Tibial nerve (tissue), 4 donors: Measurements from ENCODE around the gene TEKTIP1. TPM values are rescaled to one million over a fixed set of nuclear protein-coding genes. Genes with fewer than 3 reads are reported as not detected.
"Not testable (repeated sequence)": the region's sequence is repeated elsewhere in the genome, so short reads cannot be mapped to it uniquely, and the experiment has no call there.

Experiments
- DNase-seq, 2 donors: peaks; one replicate each; pipeline ENCODE4 v3.0.0-alpha.2; 2019; ENCODE audit warnings: low spot score in 2 of 2
- H3K27ac ChIP-seq, 4 donors: fragments of 200-600 bp; sonication (generic) in 3 of 4; one replicate each; pipeline ENCODE4 v1.5.1; 2017 to 2019; ENCODE audit warnings: mild to moderate bottlenecking in 1 of 4
- H3K27me3 ChIP-seq, 2 donors: fragments of 200-600 bp; sonication (generic) in 1 of 2; one replicate each; pipeline versions ENCODE4 v1.5.1 to v1.6.0; 2017 to 2019
- H3K36me3 ChIP-seq, 3 donors: fragments of 200-600 bp; sonication (generic); one replicate each; pipeline ENCODE4 v1.5.1; 2018 to 2019
- H3K4me1 ChIP-seq, 4 donors: fragments of 200-600 bp; sonication (generic) in 3 of 4; one replicate each; pipeline ENCODE4 v1.5.1; 2017 to 2019
- H3K4me3 ChIP-seq, 4 donors: fragments of 200-600 bp; sonication (generic) in 3 of 4; one replicate each; pipeline ENCODE4 v1.5.1; 2017 to 2019; ENCODE audit warnings: mild to moderate bottlenecking in 1 of 4, moderate library complexity in 1 of 4
- H3K9me3 ChIP-seq, 4 donors: fragments of 200-600 bp; sonication (generic) in 3 of 4; one replicate each; pipeline ENCODE4 v1.5.1; 2017 to 2019
- CTCF ChIP-seq, 5 experiments: fragments of 200-600 bp in 3 of 5; fragments of 450-650 bp in 2 of 5; sonication (generic) in 3 of 5; IDR thresholded peaks; one replicate each; pipeline ENCODE4 v1.5.1; 2016 to 2019; ENCODE audit warnings: antibody characterized with exemption in 5 of 5, mild to moderate bottlenecking in 3 of 5, moderate library complexity in 2 of 5
- EP300 ChIP-seq, 2 donors: sonication (generic); formaldehyde crosslinking; IDR thresholded peaks; one replicate each; pipeline ENCODE4 v1.6.1; 2017; ENCODE audit warnings: antibody characterized with exemption in 2 of 2, mild to moderate bottlenecking in 1 of 2
- POLR2A ChIP-seq, 2 donors: fragments of 450-650 bp; IDR thresholded peaks; one replicate each; pipeline ENCODE4 v1.6.1; 2017; ENCODE audit warnings: antibody characterized with exemption in 2 of 2, mild to moderate bottlenecking in 2 of 2, moderate library complexity in 2 of 2
- WGBS, 2 donors: methylation state at CpG; one replicate each; pipeline ENCODE4 v1.1.5; 2018; 5-methylcytosine and 5-hydroxymethylcytosine counted together
- total RNA-seq, 4 donors: library from RNA; depleted of rRNA; stranded (reverse); fragments of >200 nt; gene quantifications; one replicate each; pipeline ENCODE4 v1.1.0, GENCODE V29; 2016

TEKTIP1 gene
- total RNA-seq, 4 donors from 2014 or later: 2.4 TPM; not detected in 3

GRCh38 chr19:3528080-3528479, 10.9 kb upstream of the TEKTIP1 start:
- Histone ChIP-seq H3K36me3 (peaks cover 8 to 79% (median 33%) of the 10 kb centered on the region in 3 donors), H3K4me1 (no peaks in the 10 kb centered on the region), H3K9me3 (no peaks in the 10 kb centered on the region), H3K4me3 (no peak overlapping the region), H3K27me3 (no peaks in the 10 kb centered on the region), H3K27ac (no peak overlapping the region)
- TF ChIP-seq POLR2A (IDR thresholded peaks at IDR 0.05): no peak
- no peak for TF ChIP-seq CTCF (IDR thresholded peaks at IDR 0.05)
- no peak for TF ChIP-seq EP300 (IDR thresholded peaks at IDR 0.05)
- no peak for DNase-seq
- 98 to 100% methylated on average over 3 to 11 of the region's 14 CpGs for WGBS, 2 donors

GRCh38 chr19:3528539-3529211, 10.3 kb upstream of the TEKTIP1 start:
- WGBS, 2 donors: 94 to 97% methylated on average over 20 of the region's 20 CpGs
- no peaks in the 10 kb centered on the region for H3K4me1 ChIP-seq
- no peak overlapping the region for H3K4me3 ChIP-seq

GRCh38 chr19:3529299-3529698, 9.7 kb upstream of the TEKTIP1 start:
- H3K4me1 ChIP-seq, H3K27me3 ChIP-seq, H3K27ac ChIP-seq, H3K9me3 ChIP-seq, DNase-seq, H3K4me3 ChIP-seq: not testable (repeated sequence)
- WGBS, 2 donors: 91 to 95% methylated on average over 7 of the region's 7 CpGs
- H3K36me3 ChIP-seq: peaks cover 8 to 79% (median 38%) of the 10 kb centered on the region in 3 donors

More at GRCh38 chr19:3528539-3529211, 10.3 kb upstream of the TEKTIP1 start:
- DNase-seq: no peak
- peaks cover 8 to 79% (median 37%) of the 10 kb centered on the region in 3 donors for H3K36me3 ChIP-seq
- no peak overlapping the region for H3K27ac ChIP-seq
- no peaks in the 10 kb centered on the region for H3K9me3 ChIP-seq
- H3K27me3 ChIP-seq: no peaks in the 10 kb centered on the region
- no peak for TF ChIP-seq POLR2A (IDR thresholded peaks at IDR 0.05)
- TF ChIP-seq EP300 (IDR thresholded peaks at IDR 0.05): no peak
- TF ChIP-seq CTCF (IDR thresholded peaks at IDR 0.05): no peak

- H3K27ac ChIP-seq: no peak overlapping the region
- no peak for DNase-seq
- H3K27me3 ChIP-seq: no peaks in the 10 kb centered on the region
- TF ChIP-seq POLR2A (IDR thresholded peaks at IDR 0.05) (no peak), CTCF (IDR thresholded peaks at IDR 0.05) (no peak), EP300 (IDR thresholded peaks at IDR 0.05) (no peak)
- H3K4me1 ChIP-seq: peaks cover 0 to 2% (median 0%) of the 10 kb centered on the region in 4 donors
- peaks cover 15 to 82% (median 48%) of the 10 kb centered on the region in 3 donors for H3K36me3 ChIP-seq
- H3K9me3 ChIP-seq: no peaks in the 10 kb centered on the region
- 93 to 96% methylated on average over 12 of the region's 12 CpGs for WGBS, 2 donors
- no peak overlapping the region for H3K4me3 ChIP-seq
These were observed 8.6 kb upstream of the TEKTIP1 start for GRCh38 chr19:3530389-3530788.

- H3K36me3 ChIP-seq: peaks cover 15 to 76% (median 37%) of the 10 kb centered on the region in 3 donors
- TF ChIP-seq CTCF (IDR thresholded peaks at IDR 0.05) (no peak), EP300 (IDR thresholded peaks at IDR 0.05) (no peak), POLR2A (IDR thresholded peaks at IDR 0.05) (no peak)
- H3K9me3 ChIP-seq: no peaks in the 10 kb centered on the region
- no peaks in the 10 kb centered on the region for H3K27me3 ChIP-seq
- DNase-seq: no peak
- no peak overlapping the region for H3K4me3 ChIP-seq
- H3K4me1 ChIP-seq: peaks cover 0 to 15% (median 7%) of the 10 kb centered on the region in 4 donors
- 88 to 92% methylated on average over 21 of the region's 29 CpGs for WGBS, 2 donors
- H3K27ac ChIP-seq: no peak overlapping the region
These were observed 7.3 kb upstream of the TEKTIP1 start for GRCh38 chr19:3531716-3532115.
